ENCODE data around the gene TGFBR3L.

DNA sequence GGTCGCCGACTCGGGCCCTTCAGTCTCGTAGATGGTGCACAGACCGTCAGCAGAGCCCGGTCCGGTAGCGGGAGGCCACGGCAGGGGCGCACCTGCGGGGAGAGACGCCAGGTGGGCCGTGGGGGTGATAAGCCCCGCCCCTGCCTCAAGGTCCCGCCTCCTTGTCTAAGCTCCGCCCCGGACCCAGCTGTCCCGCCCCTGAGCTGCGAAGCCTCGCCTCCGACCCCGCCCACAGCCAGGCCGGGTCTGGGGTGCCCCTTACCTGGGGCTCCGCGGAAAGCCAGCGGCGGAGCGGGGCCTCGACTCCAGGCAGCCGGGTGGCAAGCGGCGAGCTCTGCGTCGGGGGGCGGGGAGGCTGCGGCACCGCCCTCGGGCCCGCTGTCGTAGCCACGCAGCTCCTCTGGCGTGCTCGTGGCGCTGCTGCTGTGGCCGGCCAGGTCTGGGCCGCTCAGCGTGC is 45.1 kb upstream of the TGFBR3L start:
- TF ChIP-seq, protein P1, sequence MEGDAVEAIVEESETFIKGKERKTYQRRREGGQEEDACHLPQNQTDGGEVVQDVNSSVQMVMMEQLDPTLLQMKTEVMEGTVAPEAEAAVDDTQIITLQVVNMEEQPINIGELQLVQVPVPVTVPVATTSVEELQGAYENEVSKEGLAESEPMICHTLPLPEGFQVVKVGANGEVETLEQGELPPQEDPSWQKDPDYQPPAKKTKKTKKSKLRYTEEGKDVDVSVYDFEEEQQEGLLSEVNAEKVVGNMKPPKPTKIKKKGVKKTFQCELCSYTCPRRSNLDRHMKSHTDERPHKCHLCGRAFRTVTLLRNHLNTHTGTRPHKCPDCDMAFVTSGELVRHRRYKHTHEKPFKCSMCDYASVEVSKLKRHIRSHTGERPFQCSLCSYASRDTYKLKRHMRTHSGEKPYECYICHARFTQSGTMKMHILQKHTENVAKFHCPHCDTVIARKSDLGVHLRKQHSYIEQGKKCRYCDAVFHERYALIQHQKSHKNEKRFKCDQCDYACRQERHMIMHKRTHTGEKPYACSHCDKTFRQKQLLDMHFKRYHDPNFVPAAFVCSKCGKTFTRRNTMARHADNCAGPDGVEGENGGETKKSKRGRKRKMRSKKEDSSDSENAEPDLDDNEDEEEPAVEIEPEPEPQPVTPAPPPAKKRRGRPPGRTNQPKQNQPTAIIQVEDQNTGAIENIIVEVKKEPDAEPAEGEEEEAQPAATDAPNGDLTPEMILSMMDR (conservative IDR thresholded peaks at IDR 0.05; ENCODE audit: low read depth, low read length): no peak
- TF ChIP-seq, protein P2, sequence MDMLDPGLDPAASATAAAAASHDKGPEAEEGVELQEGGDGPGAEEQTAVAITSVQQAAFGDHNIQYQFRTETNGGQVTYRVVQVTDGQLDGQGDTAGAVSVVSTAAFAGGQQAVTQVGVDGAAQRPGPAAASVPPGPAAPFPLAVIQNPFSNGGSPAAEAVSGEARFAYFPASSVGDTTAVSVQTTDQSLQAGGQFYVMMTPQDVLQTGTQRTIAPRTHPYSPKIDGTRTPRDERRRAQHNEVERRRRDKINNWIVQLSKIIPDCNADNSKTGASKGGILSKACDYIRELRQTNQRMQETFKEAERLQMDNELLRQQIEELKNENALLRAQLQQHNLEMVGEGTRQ (IDR thresholded peaks at IDR 0.05; ENCODE audit: low read depth, low read length): no peak
- no peak for TF ChIP-seq RFX5 (IDR thresholded peaks at IDR 0.05; ENCODE audit: low read depth, low read length)

Measured in IMR-90 (cell line).